Neutrophil (primary cell): ENCODE measurements around the gene ARPC4.

Source experiments
- H3K27ac ChIP-seq: fragments of 200-600 bp; sonication (generic); 2 replicates; pipeline ENCODE4 v1.5.1; 2016; ENCODE audit warnings: mild to moderate bottlenecking, moderate library complexity
- H3K27me3 ChIP-seq: fragments of 200-600 bp; sonication (generic); 2 replicates; pipeline ENCODE4 v1.6.0; 2016; ENCODE audit warnings: mild to moderate bottlenecking
- H3K36me3 ChIP-seq: fragments of 200-600 bp; sonication (generic); 2 replicates; pipeline ENCODE4 v1.5.1; 2017
- H3K4me1 ChIP-seq, 2 experiments: fragments of 200-600 bp in 1 of 2; sonication (generic) in 1 of 2; 1 replicate in 1 of 2; 2 replicates in 1 of 2; pipeline versions ENCODE4 v1.5.1 to v1.6.1; 2013 to 2016; ENCODE audit warnings: low read depth in 1 of 2, low read length in 1 of 2, mild to moderate bottlenecking in 1 of 2, moderate library complexity in 1 of 2; ENCODE audit not compliant: control insufficient read depth in 1 of 2, insufficient read depth in 1 of 2
- H3K4me3 ChIP-seq, 2 experiments: fragments of 200-600 bp in 1 of 2; sonication (generic) in 1 of 2; 1 replicate in 1 of 2; 2 replicates in 1 of 2; pipeline ENCODE4 v1.5.1; 2013 to 2016; ENCODE audit warnings: low read depth in 1 of 2, low read length in 1 of 2, mild to moderate bottlenecking in 1 of 2, moderate library complexity in 1 of 2
- H3K9me3 ChIP-seq: fragments of 200-600 bp; sonication (generic); 2 replicates; pipeline ENCODE4 v1.5.1; 2016
- TF ChIP-seq, protein P1 (sequence below): fragments of 200-600 bp; sonication (generic); IDR thresholded peaks from 2 replicates; pipeline ENCODE4 v1.5.1; 2016; ENCODE audit warnings: antibody characterized with exemption

Gene ARPC4

GRCh38 chr3:9765865-9766264 is 27.0 kb upstream of the ARPC4 start:
- H3K27me3 ChIP-seq, result peaks cover 14% of the 10 kb centered on the region
- H3K9me3 ChIP-seq, result no peaks in the 10 kb centered on the region
- no peak overlapping the region for H3K27ac ChIP-seq
- H3K4me3 ChIP-seq, result no peak overlapping the region
- no peaks in the 10 kb centered on the region for H3K36me3 ChIP-seq
- H3K4me1 ChIP-seq, result peaks cover 23 to 26% of the 10 kb centered on the region in 2 experiments
- TF ChIP-seq, protein P1, sequence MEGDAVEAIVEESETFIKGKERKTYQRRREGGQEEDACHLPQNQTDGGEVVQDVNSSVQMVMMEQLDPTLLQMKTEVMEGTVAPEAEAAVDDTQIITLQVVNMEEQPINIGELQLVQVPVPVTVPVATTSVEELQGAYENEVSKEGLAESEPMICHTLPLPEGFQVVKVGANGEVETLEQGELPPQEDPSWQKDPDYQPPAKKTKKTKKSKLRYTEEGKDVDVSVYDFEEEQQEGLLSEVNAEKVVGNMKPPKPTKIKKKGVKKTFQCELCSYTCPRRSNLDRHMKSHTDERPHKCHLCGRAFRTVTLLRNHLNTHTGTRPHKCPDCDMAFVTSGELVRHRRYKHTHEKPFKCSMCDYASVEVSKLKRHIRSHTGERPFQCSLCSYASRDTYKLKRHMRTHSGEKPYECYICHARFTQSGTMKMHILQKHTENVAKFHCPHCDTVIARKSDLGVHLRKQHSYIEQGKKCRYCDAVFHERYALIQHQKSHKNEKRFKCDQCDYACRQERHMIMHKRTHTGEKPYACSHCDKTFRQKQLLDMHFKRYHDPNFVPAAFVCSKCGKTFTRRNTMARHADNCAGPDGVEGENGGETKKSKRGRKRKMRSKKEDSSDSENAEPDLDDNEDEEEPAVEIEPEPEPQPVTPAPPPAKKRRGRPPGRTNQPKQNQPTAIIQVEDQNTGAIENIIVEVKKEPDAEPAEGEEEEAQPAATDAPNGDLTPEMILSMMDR, result no peak

- TF ChIP-seq, protein P1, result no peak
- no peak overlapping the region for H3K4me3 ChIP-seq
Measured at GRCh38 chr3:9767418-9767817, 25.5 kb upstream of the ARPC4 start.

GRCh38 chr3:9768141-9768775 is 24.6 kb upstream of the ARPC4 start:
- H3K4me3 ChIP-seq, result no peak overlapping the region
- peaks cover 14% of the 10 kb centered on the region for H3K27me3 ChIP-seq
- H3K27ac ChIP-seq, result no peak overlapping the region
- no peaks in the 10 kb centered on the region for H3K9me3 ChIP-seq
- TF ChIP-seq, protein P1, result no peak
- H3K4me1 ChIP-seq, result peaks cover 23 to 26% of the 10 kb centered on the region in 2 experiments
- no peaks in the 10 kb centered on the region for H3K36me3 ChIP-seq

More at GRCh38 chr3:9767418-9767817, 25.5 kb upstream of the ARPC4 start:
- Histone ChIP-seq H3K27me3 (peaks cover 14% of the 10 kb centered on the region), H3K9me3 (no peaks in the 10 kb centered on the region), H3K4me1 (peaks cover 23 to 26% of the 10 kb centered on the region in 2 experiments), H3K36me3 (no peaks in the 10 kb centered on the region), H3K27ac (no peak overlapping the region)

- peaks cover 14% of the 10 kb centered on the region for H3K27me3 ChIP-seq
- no peak overlapping the region for H3K27ac ChIP-seq
- H3K9me3 ChIP-seq, result no peaks in the 10 kb centered on the region
- peak overlapping the region in 1 of 2 experiments; percentile 51 for H3K4me3 ChIP-seq
- H3K4me1 ChIP-seq, result peaks cover 23 to 26% of the 10 kb centered on the region in 2 experiments
- H3K36me3 ChIP-seq, result no peaks in the 10 kb centered on the region
- TF ChIP-seq, protein P1, result no peak
Measured at GRCh38 chr3:9769012-9769411, 23.9 kb upstream of the ARPC4 start.

DNA sequence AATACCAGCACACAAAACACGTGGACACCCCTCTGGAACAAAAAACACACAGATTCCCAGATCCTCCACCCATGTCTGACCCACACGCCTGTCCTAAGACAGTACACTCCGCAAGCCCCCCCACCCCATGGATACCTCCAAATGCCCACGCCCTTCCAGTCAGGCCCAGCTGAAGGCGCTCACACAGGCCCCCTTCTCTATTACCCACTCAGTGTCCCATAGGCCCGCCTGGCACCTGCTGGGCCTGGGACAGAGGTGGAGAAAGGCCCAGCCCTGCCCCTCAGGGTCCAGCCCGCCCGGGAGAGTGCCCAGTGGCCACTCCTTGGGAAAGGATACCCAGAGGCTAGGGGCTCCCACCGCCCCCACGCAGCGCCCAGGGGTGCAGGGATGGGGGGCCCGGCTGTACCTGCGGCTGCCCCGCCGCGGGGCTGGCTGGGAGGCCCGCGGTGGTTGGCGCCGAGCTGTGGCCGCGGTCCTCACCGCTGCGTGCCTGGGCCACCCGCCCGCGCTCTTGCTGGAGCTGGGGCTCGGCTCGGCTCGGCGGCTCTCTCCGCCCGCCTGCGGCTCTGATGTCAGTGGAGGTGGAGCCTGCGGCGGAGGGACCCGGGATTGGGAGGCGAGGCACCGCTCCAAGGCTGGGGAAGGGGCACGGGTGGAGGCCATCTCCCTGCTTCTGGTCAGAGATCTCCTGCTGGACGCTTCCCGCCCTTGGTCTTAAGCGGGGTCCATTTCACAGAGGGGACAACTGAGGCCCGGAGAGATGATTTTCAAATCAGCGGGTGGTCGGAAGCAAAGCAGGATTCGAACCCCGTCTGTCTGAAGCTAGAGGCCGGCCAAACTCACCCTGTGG is 23.2 kb upstream of the ARPC4 start, which contains the start of gene CAMK1:
Gene CAMK1 (minus strand): TSS at position 522 of the 850 bp plus-strand sequence. CDS start 2,198 bp downstream, outside the sequence.
- Histone ChIP-seq H3K36me3 (no peaks in the 10 kb centered on the region), H3K4me1 (peaks cover 23 to 26% of the 10 kb centered on the region in 2 experiments), H3K9me3 (no peaks in the 10 kb centered on the region), H3K27ac (peak within 1 kb of the TSS; percentile 19), H3K4me3 (peak within 1 kb of the TSS; percentile 50 to 51), H3K27me3 (peaks cover 14% of the 10 kb centered on the region)
- TF ChIP-seq, protein P1, result no peak
